H7 (cell line): ENCODE measurements around the gene CLEC18C. TPM values are rescaled to one million over a fixed set of nuclear protein-coding genes. Genes with fewer than 3 reads are reported as not detected.
"Not testable (repeated sequence)": the region's sequence is repeated elsewhere in the genome, so short reads cannot be mapped to it uniquely, and the experiment has no call there.

Experiments
- DNase-seq: peaks from one replicate; pipeline ENCODE4 v3.0.0; 2012
- H3K27me3 ChIP-seq: 2 replicates; pipeline ENCODE4 v1.6.0; 2011; ENCODE audit warnings: mild to moderate bottlenecking, low read length; ENCODE audit not compliant: control insufficient read depth, insufficient read depth
- H3K36me3 ChIP-seq: replicated peaks from 2 replicates; pipeline ENCODE4 v1.5.1; 2011; ENCODE audit warnings: low read length; ENCODE audit not compliant: control insufficient read depth, insufficient read depth
- H3K4me3 ChIP-seq: 2 replicates; pipeline ENCODE4 v1.5.1; 2011; ENCODE audit warnings: low read depth, mild to moderate bottlenecking, control low read depth, low read length, moderate library complexity; ENCODE audit not compliant: insufficient read depth
- total RNA-seq: library from RNA; depleted of rRNA; stranded (reverse); fragments of >200 nt; shearing (Covaris generic); gene quantifications from 2 replicates; pipeline ENCODE4 v1.2.3, GENCODE V29; 2014

CLEC18C gene
- total RNA-seq, 1 experiment from 2014 or later = 0.35 TPM

DNA sequence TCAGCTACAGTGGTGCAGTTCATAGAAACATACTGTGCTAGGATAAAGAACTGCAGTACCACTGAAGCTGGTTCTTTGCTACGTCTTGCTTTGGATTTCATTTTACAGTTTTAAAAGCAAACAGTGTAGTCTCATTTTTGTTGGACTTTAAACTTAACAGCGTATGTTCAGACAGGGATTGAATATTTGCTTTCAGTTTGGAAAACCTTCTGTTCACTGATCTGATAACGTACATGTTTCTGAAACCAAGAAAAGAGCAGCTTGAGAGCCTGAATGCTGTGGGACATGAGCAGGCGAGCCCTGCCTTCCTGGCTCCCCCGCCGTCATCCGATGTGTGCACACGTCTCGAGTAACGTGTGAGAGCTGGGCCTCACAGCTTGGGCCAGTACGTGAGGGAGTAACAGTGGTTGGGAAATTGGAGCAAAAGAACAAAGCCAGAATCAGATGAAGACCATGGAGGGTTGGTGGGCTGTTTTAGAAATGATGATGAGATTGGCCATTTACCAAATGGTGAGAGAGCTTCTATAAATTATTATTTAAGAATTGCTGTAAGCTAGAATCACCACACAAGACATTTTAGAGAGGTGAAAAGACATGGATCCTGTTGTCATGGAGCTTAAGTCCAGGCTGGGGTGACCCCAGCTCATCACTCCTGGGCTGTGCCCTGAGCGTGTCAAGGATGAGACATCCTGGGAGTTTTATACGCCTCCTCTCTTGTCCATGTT, 20.8 kb upstream of the CLEC18C start:
- no peak overlapping the region for H3K4me3 ChIP-seq
- H3K27me3 ChIP-seq = no peaks in the 10 kb centered on the region
- peaks cover 45% of the 10 kb centered on the region for H3K36me3 ChIP-seq
- peak; percentile 18 for DNase-seq

- peaks cover 53% of the 10 kb centered on the region for H3K36me3 ChIP-seq
- not testable (repeated sequence) for H3K4me3 ChIP-seq, DNase-seq, H3K27me3 ChIP-seq
Measured at GRCh38 chr16:70154736-70155135, 18.9 kb upstream of the CLEC18C start.

GRCh38 chr16:70156207-70156978, 17.2 kb upstream of the CLEC18C start:
- Histone ChIP-seq H3K36me3 (peaks cover 59% of the 10 kb centered on the region), H3K4me3 (no peak overlapping the region), H3K27me3 (no peaks in the 10 kb centered on the region)
- DNase-seq = peak; percentile 37

DNA sequence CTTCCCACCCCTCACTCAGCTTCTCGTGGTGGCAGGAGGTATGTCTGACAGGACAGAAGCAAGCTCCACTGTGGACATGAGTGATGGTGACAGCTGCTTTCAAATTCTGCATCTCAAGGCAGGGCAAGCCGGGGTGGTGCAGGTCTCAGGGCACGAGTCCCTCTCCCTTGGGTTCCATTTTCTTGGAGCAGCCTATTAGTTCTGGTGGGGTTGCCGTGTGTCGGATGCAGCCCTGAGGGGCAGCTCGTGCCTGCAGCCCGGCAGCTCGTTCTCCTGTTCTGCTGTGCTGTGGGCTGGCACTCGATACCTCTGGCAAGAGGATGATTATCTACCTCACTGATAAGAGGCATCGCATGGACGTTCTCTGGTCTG, 16.5 kb upstream of the CLEC18C start:
- no peak overlapping the region for H3K4me3 ChIP-seq
- peak; percentile 15 for DNase-seq
- no peaks in the 10 kb centered on the region for H3K27me3 ChIP-seq
- peaks cover 55% of the 10 kb centered on the region for H3K36me3 ChIP-seq

DNA sequence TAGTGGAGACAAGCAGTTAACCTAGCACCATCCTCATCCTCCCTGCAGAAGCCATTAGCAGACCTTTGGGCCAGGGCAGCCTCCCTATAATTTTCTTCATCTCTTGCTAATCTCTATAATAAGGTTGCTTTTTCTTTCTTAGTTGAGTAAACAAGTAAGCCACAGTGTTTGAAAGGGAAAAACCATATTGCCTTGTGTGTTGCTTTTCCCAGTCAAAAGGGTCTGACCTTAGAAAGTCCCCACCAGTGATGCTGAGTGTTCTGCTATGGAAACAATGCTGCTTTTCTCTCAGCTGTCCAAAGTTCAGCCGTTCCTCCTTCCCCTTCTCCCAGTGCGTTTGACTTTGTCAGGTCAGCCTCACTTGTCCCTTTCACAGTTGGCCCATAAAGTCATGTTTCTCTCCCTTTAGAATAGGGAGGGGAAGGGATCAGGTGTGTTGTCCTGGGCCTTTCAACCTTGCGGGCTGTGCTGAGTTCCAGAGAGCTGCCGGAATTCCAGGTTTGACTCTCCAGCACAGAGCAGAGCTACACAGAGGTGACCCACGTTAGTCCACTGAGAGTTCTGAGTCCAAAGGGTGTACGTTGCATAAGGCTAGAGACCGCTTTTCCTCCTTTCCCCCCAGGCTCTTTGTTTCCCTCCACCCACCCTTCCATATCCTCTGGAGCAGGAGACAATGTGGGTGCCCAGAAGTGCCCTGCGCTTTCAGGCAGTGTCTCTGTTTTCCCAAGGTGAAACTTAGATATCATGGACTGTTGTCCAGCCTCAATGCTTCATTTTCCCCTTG, 15.9 kb upstream of the CLEC18C start:
- peak; percentile 15 for DNase-seq
- no peaks in the 10 kb centered on the region for H3K27me3 ChIP-seq
- H3K36me3 ChIP-seq = peaks cover 54% of the 10 kb centered on the region
- no peak overlapping the region for H3K4me3 ChIP-seq

DNA sequence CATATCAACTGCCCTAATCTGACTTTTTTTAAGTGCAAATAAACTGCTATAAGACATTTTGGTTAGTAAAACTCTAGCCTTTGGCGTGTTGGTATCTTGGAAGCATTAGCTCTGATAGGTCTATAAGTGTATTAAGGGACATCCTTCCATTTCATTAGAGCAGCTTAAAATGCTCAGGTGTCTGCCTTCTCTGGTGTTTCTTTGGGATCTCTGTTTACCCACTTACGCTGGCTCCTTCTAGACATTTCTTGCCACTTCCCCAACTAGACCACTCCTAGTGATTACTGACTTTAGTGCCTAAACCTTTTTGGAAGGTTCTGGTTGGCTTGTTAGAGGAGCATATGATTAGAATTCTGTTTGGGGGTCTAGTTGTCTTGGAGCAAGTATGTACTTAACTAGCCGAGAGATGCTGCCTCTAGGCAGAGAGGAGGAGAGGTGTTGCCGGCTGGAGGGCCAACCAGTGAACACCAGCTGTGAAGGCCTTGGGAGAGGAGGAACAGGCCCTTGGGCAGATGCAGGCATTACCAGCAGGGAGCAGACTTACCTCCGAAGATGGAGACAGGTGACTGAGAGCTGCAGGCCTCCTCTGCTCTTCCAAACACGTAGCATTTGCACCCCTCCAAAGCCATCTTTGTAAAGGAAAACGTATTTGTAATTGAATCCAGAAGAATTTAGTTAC, 15.2 kb upstream of the CLEC18C start:
- Histone ChIP-seq H3K27me3 (no peaks in the 10 kb centered on the region), H3K36me3 (peaks cover 47% of the 10 kb centered on the region), H3K4me3 (no peak overlapping the region)
- peak; percentile 61 for DNase-seq

DNA sequence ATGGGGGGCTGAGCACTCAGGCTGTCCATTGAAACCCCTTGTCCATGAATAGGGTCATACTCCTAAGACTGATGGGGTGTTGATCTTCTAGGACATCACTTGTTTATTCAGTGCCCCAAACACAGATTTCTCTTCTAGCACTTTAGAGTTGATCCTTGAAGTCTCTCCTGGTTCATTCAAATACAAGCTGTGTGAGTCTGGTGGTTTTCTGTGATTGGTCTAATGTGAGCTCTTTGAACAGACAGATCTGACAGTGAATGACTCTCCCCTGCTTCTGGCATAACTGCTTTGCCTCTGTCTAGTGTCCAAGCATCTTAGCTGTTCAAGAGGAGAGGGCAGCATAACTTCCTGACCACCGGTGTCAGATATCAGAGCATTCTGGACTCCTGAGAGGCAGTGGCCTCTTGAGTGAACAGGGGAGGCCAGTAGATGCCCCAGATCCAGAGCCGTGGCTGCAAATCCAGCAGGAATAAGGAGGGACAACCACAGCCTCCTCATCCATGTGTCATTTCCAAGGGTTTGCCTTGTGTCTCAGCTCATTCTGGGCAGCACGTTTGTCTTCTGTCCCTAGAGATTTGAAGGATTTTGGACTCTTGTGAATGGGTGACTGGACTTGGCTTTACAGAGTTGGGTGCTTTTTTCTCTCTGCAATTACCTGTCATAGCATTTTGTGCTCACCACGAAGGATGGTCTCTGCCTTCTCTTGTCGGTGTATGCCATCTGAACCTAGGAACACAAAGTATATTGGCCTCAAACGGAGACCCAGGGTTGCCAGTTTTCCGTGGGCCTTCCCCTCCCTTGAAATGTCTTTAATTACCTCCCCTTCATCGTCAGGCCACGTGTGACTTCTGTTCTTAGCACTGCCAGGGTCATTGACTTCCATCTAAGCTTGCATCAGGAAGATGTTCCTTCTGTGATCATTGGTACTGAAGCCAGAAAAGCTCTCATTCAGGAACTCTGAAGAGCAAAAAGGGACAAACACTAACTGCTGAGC, 13.9 kb upstream of the CLEC18C start:
- Histone ChIP-seq H3K27me3 (no peaks in the 10 kb centered on the region), H3K4me3 (no peak overlapping the region), H3K36me3 (peaks cover 45% of the 10 kb centered on the region)
- peak; percentile 16 for DNase-seq

DNA sequence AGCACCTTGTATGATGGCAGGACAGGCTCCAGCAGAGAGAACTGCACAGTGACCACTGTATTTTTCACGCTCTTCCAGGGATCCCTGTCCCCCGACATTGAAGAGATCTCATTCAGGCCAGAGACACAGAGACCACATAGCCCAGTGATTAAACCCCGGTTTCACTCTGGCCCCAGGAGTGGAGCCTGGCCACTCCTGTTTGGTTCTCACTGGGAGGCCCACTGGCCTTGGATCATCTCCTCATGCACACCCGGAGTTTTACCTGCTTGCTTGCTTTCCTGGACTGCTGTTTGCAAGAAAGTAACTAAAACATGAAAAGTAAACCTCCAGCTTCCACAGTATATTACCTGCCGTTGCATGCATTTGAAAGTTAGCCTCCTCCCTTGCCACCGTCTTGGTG, 13.2 kb upstream of the CLEC18C start:
- H3K36me3 ChIP-seq = peaks cover 45% of the 10 kb centered on the region
- no peak for DNase-seq

DNA sequence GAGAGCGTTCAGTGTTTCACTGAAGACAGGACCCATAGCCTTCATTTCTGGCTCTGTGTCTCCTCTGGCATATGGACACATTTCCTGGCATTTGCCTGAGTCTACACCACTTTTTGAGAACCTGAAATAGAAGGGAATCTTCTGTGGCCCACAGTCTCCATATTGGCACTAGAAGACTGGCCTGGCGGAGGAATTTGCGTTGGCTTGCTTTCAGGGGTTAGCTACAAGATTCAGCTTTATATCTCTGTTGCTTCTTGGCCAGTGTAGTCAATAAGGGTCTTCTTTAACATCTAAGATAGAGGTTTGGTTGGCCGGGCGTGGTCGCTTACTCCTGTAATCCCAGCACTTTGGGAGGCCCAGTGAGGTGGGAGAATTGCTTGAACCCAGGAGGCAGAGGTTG, 12.8 kb upstream of the CLEC18C start:
- peak; percentile 10 for DNase-seq
- Histone ChIP-seq H3K36me3 (peaks cover 43% of the 10 kb centered on the region), H3K4me3 (no peak overlapping the region), H3K27me3 (no peaks in the 10 kb centered on the region)

More for the DNA sequence above, 13.2 kb upstream of the CLEC18C start:
- no peak overlapping the region for H3K4me3 ChIP-seq
- no peaks in the 10 kb centered on the region for H3K27me3 ChIP-seq

- Histone ChIP-seq H3K27me3 (no peaks in the 10 kb centered on the region), H3K4me3 (no peak overlapping the region), H3K36me3 (peaks cover 40% of the 10 kb centered on the region)
- DNase-seq = peak; percentile 25
Measured at GRCh38 chr16:70161350-70161749, 12.2 kb upstream of the CLEC18C start.

GRCh38 chr16:70162041-70162451, 11.5 kb upstream of the CLEC18C start:
- H3K36me3 ChIP-seq = peaks cover 33% of the 10 kb centered on the region

DNA sequence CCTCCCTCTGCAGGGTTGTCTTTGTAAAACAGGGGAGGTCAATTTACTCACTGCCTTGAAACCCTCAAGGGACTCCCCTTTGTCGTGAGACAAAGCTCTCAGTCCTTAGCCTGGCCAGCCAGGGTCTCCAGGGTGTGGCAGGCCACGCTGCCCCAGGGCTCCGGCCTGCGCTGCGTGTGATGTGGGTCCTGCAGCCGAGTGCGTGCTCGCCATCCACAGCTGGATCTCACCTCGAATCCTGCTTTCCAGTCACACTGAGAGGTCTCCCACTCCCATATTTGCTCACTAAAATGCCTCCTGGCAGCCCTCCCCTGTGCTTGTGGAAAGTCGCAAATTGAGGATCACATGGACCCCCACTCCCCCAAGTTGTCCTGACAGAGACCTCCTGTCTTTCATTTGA, 10.0 kb upstream of the CLEC18C start:
- no peaks in the 10 kb centered on the region for H3K27me3 ChIP-seq
- H3K4me3 ChIP-seq = no peak overlapping the region
- peaks cover 19% of the 10 kb centered on the region for H3K36me3 ChIP-seq
- DNase-seq = peak; percentile 32

More at GRCh38 chr16:70162041-70162451, 11.5 kb upstream of the CLEC18C start:
- no peak overlapping the region for H3K4me3 ChIP-seq
- peak; percentile 29 for DNase-seq
- H3K27me3 ChIP-seq = no peaks in the 10 kb centered on the region

GRCh38 chr16:70166688-70167087, 6.9 kb upstream of the CLEC18C start:
- not testable (repeated sequence) for H3K36me3 ChIP-seq, DNase-seq, H3K27me3 ChIP-seq, H3K4me3 ChIP-seq
